Neural cell (in vitro differentiated cells): ENCODE results near the gene ADARB2.
"Not testable (repeated sequence)": the region's sequence is repeated elsewhere in the genome, so short reads cannot be mapped to it uniquely, and the experiment has no call there.

Experiments
- EP300 ChIP-seq: fragments of 450-650 bp; conservative IDR thresholded peaks from 2 replicates; pipeline ENCODE4 v1.6.1; 2014; ENCODE audit warnings: antibody characterized with exemption, mild to moderate bottlenecking, moderate library complexity; ENCODE audit not compliant: poor library complexity, severe bottlenecking
- EZH2 ChIP-seq: fragments of 200-600, 300-800 bp; shearing (Covaris generic), sonication (generic); IDR thresholded peaks from 2 replicates; pipeline ENCODE4 v1.6.1; 2014; ENCODE audit warnings: antibody characterized with exemption, low read length, borderline replicate concordance, mild to moderate bottlenecking; ENCODE audit not compliant: insufficient read depth, poor library complexity, severe bottlenecking
- MXI1 ChIP-seq: fragments of 450-650 bp; conservative IDR thresholded peaks from 2 replicates; pipeline ENCODE4 v1.6.1; 2014; ENCODE audit warnings: antibody characterized with exemption, mild to moderate bottlenecking; ENCODE audit not compliant: poor library complexity, severe bottlenecking
- POLR2AphosphoS5 ChIP-seq: IDR thresholded peaks from 2 replicates; pipeline ENCODE4 v1.6.1; 2012
- RAD21 ChIP-seq: fragments of 450-650 bp; conservative IDR thresholded peaks from 2 replicates; pipeline ENCODE4 v1.6.1; 2014; ENCODE audit warnings: antibody characterized with exemption, mild to moderate bottlenecking, moderate library complexity
- SMC3 ChIP-seq: fragments of 450-650 bp; conservative IDR thresholded peaks from 2 replicates; pipeline ENCODE4 v1.6.1; 2014; ENCODE audit warnings: antibody characterized with exemption, mild to moderate bottlenecking, moderate library complexity; ENCODE audit not compliant: poor library complexity
- TAF1 ChIP-seq: IDR thresholded peaks from 2 replicates; pipeline ENCODE4 v1.6.1; 2012; ENCODE audit warnings: low read depth
- TF ChIP-seq, protein P1 (sequence below): fragments of 450-650 bp; IDR thresholded peaks from 2 replicates; pipeline ENCODE4 v1.5.1; 2014; ENCODE audit warnings: antibody characterized with exemption, mild to moderate bottlenecking, moderate library complexity; ENCODE audit not compliant: poor library complexity, severe bottlenecking
- TF ChIP-seq, protein P2 (sequence below): IDR thresholded peaks from 2 replicates; pipeline ENCODE4 v1.6.1; 2012; ENCODE audit warnings: borderline replicate concordance

DNA sequence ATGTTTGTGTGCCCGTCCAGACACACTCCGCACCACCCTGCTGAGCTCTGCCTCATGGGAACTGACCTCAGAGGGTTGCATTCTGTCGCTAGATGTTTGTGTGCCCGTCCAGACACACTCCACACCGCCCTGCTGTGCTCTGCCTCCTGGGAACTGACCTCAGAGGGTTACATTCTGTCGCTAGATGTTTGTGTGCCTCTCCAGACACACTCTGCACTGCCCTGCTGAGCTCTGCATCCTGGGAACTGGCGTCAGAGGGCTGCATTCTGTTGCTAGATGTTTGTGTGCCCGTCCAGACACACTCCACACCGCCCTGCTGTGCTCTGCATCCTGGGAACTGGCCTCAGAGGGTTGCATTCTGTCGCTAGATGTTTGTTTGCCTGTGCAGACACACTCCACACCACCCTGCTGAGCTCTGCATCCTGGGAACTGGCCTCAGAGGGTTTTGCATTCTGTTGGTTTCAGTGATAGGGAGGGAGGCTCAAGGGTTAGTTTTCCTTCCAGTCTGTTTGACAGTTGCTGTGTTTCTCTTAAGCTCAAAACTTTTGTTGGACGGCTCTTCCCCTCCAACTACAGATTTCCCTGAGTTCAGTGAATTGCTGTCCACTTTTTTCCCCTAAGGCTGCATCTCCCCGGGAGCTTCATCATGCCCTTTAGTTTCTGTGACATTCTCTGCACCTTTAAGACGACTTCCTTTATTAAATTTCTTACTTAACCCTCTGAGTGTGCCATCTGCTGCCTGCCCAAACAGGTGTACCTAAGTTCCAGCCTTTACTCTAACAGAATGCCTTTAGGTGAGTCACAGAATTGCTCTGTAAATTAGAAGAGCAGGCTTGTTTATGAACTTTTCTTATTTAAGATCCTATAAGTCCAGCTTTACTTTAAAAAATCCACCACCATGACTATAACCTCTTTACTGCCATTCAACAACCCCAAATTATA lies 119.7 kb downstream of the ADARB2 start:
- not testable (repeated sequence) for TF ChIP-seq POLR2AphosphoS5, EZH2, EP300, TAF1, RAD21, MXI1, SMC3
- TF ChIP-seq, protein P1, sequence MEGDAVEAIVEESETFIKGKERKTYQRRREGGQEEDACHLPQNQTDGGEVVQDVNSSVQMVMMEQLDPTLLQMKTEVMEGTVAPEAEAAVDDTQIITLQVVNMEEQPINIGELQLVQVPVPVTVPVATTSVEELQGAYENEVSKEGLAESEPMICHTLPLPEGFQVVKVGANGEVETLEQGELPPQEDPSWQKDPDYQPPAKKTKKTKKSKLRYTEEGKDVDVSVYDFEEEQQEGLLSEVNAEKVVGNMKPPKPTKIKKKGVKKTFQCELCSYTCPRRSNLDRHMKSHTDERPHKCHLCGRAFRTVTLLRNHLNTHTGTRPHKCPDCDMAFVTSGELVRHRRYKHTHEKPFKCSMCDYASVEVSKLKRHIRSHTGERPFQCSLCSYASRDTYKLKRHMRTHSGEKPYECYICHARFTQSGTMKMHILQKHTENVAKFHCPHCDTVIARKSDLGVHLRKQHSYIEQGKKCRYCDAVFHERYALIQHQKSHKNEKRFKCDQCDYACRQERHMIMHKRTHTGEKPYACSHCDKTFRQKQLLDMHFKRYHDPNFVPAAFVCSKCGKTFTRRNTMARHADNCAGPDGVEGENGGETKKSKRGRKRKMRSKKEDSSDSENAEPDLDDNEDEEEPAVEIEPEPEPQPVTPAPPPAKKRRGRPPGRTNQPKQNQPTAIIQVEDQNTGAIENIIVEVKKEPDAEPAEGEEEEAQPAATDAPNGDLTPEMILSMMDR, result not testable (repeated sequence)
- TF ChIP-seq, protein P2, sequence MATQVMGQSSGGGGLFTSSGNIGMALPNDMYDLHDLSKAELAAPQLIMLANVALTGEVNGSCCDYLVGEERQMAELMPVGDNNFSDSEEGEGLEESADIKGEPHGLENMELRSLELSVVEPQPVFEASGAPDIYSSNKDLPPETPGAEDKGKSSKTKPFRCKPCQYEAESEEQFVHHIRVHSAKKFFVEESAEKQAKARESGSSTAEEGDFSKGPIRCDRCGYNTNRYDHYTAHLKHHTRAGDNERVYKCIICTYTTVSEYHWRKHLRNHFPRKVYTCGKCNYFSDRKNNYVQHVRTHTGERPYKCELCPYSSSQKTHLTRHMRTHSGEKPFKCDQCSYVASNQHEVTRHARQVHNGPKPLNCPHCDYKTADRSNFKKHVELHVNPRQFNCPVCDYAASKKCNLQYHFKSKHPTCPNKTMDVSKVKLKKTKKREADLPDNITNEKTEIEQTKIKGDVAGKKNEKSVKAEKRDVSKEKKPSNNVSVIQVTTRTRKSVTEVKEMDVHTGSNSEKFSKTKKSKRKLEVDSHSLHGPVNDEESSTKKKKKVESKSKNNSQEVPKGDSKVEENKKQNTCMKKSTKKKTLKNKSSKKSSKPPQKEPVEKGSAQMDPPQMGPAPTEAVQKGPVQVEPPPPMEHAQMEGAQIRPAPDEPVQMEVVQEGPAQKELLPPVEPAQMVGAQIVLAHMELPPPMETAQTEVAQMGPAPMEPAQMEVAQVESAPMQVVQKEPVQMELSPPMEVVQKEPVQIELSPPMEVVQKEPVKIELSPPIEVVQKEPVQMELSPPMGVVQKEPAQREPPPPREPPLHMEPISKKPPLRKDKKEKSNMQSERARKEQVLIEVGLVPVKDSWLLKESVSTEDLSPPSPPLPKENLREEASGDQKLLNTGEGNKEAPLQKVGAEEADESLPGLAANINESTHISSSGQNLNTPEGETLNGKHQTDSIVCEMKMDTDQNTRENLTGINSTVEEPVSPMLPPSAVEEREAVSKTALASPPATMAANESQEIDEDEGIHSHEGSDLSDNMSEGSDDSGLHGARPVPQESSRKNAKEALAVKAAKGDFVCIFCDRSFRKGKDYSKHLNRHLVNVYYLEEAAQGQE, result not testable (repeated sequence)
